ENCODE data around the gene ADAMTS6.

Gene ADAMTS6

DNA sequence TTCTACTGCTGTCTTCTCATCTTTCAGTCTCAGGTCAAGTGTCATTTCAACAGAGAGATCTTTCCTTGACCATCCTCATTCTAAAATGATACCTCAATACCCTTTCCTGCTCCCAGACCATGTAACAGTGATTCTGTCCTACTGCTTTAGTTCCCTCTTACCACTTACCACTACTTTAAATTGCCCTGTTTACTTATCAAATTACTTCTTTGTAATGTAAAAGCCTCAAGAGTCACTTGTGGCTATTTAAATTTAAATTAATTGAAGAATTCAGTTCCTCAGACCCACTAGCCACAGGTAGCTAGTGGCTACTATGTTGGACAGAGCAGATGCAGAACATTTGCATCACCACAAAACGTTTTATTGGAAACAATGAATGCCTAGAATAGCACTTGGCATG lies 217.3 kb downstream of the ADAMTS6 start:
- no peak for DNase-seq

- DNase-seq, result no peak
Measured at GRCh38 chr5:65263321-65263720, 218.4 kb downstream of the ADAMTS6 start.

- DNase-seq, result no peak
Measured at GRCh38 chr5:65262649-65263059, 219.1 kb downstream of the ADAMTS6 start.

GRCh38 chr5:65262096-65262495 lies 219.6 kb downstream of the ADAMTS6 start:
- no peak for DNase-seq

DNA sequence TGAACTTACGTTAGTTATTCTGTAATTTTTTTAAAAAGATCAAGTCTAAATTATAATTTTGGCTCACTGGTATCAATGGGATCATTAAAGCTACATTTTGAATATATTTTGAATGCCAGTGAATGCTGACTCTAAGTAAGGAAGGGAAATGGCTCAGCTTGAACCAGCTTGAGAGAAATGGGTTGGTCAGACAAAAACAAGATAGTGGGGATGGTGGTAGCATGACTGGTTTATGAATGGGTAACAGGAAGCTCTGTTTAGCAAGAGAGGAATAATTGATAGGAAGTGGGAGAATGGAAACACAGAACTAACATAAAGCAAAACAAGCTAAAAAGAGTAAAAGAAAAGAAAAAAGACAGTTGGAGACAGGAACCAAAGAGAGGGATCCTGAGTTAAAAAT lies 220.2 kb downstream of the ADAMTS6 start:
- no peak for DNase-seq

GRCh38 chr5:65255294-65255693 lies 226.4 kb downstream of the ADAMTS6 start:
- DNase-seq, result no peak

DNA sequence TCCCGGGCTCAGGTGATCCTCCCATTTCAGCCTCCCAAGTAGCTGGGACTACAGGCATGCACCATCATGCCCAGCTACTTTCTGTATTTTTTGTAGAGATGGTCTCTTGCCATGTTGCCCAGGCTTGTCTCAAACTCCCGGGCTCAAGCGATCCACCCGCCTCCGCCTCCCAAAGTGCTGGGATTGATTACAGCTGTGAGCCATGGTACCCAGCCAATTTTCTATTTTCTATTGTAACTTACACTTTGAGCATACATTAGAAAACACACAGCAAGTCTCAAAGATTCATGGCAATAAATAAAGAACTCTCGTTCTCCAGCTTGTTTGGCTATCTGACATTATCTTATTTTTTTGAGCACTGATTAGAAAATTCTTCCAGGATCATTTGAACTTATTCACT lies 228.7 kb downstream of the ADAMTS6 start:
- DNase-seq, result no peak

DNA sequence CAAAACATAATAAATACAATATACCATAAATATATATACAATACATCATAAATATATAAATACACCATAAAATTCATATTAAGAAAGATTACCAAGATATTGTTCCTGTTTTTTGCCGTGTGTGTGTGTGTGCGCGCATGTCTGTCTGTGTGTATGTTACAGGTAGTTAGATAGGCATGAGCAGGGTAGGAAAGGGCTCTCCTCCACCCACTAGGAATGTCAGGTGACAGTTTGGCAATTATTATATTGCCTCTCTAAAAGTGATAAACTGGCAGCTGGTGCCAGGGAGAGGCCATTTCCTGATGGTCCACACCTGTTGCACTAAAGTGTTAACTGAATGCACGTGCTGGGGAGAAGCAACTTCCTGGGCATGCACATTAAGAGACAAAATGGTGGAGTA lies 232.8 kb downstream of the ADAMTS6 start:
- DNase-seq, result no peak

GRCh38 chr5:65247594-65247993 lies 234.1 kb downstream of the ADAMTS6 start:
- DNase-seq, result no peak

GRCh38 chr5:65246741-65247140 lies 235.0 kb downstream of the ADAMTS6 start:
- DNase-seq, result no peak

DNA sequence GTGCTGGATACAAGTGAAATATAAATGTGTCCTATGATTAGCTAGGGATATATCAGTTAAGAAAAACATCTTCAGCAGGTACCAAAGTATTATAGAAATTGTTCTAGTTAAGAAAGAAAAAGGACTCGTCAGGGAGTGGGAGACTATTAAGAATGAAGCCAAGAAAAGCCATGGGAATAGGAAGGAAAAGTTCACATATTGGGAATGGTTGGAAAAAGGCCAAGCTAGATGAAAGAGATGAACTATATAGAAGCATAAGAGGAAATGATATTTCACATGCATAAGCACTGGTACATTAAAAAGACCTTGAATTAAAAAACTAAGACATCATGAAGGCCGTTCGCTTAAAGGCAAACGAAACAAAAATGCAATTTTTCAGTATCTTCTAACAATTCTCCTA lies 237.7 kb downstream of the ADAMTS6 start:
- DNase-seq, result peak; percentile 33

GRCh38 chr5:65243161-65243560 lies 238.6 kb downstream of the ADAMTS6 start:
- DNase-seq, result peak; percentile 80

DNA sequence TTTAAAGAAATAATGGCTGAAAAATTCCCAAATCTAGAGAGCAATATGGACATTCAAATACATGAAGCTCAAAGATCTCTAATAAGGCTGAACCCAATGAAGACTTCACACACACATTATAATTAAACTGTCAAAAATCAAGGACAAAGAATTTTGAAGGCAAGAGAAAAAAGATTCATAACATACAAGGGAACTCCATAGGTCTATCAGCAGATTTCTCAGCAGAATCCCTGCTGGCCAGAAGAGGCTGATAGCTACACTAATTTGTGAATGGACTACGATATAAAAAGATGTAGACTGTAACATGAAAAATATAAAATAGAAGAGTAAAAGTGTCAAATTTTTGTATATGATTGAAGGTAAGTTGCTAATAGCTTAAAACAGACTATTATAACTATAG lies 251.9 kb downstream of the ADAMTS6 start:
- no peak for DNase-seq

GRCh38 chr5:65213921-65214525 lies 267.7 kb downstream of the ADAMTS6 start:
- DNase-seq, result peak; percentile 62

DNA sequence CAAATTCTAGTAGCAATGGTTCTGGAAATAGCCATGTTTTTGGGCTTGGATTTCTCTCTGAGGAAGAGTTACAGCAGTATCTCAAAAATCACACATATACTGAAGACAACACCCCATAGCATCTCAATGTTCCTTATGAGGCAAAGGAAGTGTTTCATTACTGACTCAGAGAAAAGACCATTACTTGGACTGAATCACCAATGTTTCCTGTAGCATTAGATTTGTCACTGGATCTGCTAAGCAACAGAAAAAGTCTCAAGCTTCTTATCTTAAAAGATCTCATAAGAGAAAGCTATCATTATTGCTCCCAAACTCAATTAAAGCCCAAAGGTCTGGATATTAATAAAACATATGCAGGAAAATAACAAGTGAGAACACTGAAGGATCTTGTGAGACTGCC lies 272.4 kb downstream of the ADAMTS6 start:
- DNase-seq, result no peak

GRCh38 chr5:65204966-65205365 lies 276.8 kb downstream of the ADAMTS6 start:
- no peak for DNase-seq

DNA sequence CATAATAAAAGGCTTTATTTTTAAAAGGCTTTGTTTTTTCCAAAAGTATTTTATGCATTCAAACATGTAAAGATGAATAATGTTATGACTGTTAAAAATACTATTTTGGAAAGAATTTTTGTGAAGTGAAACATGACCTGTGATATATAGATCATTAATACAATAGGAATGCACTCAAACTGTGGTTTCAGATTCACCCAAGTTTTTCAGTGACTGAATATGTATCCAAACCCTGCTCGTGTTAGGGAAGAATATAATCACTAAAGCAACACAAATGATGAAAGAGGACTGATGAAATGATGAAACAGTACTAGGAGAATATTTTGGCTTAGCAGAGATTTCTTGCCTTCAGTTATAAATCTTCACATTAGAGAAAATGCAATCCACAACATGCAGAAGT lies 278.0 kb downstream of the ADAMTS6 start:
- DNase-seq, result no peak

DNA sequence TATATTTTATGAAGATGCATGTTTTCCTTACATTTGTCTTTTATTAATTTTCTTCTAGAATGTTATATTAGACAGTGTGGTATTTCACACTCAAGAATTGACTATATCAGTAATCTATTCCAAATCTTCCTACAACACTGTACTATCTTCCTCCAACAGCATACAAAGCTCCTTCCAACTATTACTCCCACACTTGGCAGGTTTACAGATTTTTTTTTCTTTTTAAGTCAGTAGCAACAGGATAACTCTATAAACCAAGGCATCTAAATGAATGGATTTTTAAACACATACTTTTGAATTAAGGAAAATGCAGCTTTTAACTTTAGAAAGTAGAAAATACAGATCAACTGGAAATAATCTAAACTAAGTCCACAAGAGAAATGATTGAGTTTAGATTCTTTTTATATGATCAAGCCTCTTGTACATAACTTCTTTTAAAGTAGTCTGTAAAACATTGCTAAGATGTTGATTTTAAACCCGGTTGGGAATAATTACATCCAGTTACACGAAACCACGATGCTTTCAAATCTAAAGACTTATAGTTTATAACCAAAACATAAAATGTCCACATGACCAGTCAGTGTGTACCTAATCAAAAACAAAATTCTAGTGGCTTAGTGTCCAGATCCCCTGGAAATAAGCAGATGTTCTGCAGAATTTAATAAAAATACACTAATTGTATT lies 281.6 kb downstream of the ADAMTS6 start:
- DNase-seq, result no peak

- DNase-seq, result no peak
Measured at GRCh38 chr5:65198456-65199120, 283.1 kb downstream of the ADAMTS6 start.

DNA sequence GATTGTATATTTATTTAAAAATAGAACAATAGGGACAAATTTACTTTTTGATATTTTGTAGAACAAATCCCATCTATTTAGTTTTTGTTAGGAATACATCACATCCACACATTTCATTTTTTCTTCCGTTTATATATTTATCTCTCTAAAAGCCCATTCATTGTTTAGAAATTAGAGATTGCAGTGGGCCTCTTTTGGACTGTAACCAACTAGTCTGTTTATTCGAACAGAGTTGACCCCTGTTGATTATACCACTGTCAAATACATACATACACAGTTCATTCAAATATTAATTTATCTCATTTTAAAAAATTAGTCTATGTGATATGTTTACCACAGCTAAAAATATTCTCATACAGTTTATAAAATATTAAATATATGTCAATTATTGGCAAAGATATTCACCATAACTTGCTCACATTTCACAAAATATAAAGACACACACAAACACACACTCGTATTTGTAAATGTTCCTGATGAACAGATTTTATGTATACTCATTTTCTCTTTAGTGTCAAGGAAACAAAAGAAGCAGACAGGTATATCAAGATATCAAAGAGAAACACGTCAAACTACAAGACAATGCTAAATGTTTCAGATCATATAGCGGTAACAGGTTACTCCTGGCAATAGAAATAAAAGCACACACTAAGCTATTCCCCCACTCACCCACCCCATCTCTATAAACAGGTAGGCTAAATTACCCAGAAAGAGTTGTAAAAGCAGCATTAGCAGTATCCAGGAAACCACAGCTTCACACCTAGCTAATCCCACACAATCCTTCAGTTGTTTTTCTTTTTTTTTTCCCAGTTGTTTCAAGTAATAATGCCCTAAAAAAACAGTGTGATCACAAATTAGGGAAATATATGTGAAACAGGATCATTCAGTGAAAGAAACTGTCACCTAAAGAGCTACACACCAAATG lies 283.9 kb downstream of the ADAMTS6 start:
- DNase-seq, result no peak

DNA sequence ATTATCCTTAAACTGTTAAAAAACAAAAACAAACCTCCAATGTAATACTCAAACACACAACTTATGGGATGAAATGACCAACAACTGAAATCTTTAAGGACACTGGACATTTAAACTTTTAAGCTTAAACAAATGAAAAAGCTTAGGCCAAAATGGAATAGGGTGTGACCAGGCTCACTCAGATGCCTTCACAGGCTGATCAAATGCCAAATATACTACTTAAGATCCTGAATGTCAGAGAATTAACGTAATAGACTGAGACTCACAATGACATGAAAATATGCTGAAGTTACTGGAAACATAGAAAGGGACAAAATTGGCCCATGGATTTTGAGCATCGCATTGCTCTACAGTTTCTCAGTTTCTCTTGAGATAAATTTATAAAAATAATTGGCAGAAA lies 286.8 kb downstream of the ADAMTS6 start:
- DNase-seq, result no peak

DNA sequence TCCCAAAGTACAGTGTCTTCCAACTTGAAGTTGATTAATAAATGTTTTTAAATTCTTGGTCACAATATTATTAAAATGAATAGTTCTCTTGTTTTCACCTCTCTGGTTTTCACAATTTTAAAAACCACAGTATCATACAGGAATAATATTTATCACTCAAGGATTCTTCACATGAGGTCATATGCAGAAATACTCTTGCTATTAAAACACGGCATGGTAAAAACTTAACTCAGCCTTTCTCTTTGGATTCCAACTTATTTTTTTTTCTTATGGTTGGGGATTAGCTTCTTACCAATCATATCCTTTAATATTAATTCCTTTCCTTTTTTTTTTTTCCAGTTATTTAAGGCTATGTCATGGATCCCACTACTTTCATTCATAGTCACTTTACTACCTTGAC lies 289.4 kb downstream of the ADAMTS6 start:
- DNase-seq, result no peak

- DNase-seq, result no peak
Measured at GRCh38 chr5:65191554-65192135, 290.1 kb downstream of the ADAMTS6 start.

Data from DMS53 (cell line).